Measurements from ENCODE around the gene WASF2.
"Not testable (repeated sequence)": the region's sequence is repeated elsewhere in the genome, so short reads cannot be mapped to it uniquely, and the experiment has no call there.

WASF2 gene

GRCh38 chr1:27418326-27419185 is 71.4 kb downstream of the WASF2 start:
- peak; percentile 85 for DNase-seq (ENCODE audit: low spot score)

DNA sequence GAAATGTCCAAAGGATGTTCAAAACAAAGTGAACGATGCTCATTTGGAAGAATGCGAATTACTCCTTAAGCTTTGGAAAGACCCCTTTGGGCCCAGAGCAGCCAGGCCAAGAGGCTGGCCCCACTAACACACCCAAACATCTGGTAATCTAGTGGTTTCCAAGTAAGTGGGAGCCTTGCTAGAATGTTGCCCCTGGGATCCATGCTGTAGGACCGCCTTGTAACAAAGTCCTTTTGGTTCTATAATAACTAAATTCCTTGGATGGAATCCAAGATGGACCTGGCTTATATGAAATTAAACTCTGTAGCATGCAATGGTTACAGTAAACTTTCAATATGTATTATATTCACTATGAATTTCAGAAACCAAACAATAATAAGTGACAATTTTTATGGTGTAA is 72.3 kb downstream of the WASF2 start:
- DNase-seq (ENCODE audit: low spot score) = no peak

- DNase-seq (ENCODE audit: low spot score) = peak; percentile 66
Measured at GRCh38 chr1:27416387-27417111, 73.4 kb downstream of the WASF2 start.

DNA sequence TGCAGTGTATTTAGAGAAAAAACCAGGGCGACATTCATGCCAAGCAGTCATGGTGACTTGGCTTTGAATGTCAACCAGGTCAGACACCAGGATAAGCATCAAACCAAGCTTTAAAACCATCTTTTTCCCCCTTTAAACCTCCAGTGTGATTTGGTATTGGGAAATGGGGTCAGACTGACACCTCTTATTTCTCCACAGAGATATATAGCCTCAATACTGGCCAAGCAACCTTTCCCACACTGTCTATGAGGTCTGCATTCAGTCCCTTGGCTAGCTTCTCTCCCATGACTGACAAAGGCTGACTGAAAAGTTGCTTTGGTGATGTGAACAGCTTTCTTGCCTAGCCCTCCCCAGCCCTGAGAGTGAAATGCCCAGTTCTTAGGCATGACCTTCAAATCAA is 75.9 kb downstream of the WASF2 start:
- DNase-seq (ENCODE audit: low spot score) = no peak

GRCh38 chr1:27413004-27413403 is 77.0 kb downstream of the WASF2 start:
- no peak for DNase-seq (ENCODE audit: low spot score)

DNA sequence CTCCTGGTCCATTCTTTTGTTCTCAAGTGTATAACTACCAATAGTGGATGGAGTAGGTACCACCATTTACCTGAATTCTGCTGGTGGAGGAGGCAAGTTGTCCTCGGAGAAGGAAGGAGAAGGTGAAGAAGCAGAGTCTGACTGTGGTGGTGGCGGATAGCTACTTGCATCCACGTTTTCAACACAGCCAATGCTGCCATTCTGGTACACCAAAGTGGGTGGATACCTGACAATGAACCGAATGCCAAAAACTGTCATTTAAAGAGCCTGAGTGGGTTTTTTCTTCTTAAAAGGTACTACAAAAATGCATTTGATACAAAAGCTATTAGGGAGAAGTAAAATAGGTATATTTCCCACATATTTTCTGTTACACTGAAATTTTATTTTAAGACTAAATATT is 77.5 kb downstream of the WASF2 start:
- no peak for DNase-seq (ENCODE audit: low spot score)

DNA sequence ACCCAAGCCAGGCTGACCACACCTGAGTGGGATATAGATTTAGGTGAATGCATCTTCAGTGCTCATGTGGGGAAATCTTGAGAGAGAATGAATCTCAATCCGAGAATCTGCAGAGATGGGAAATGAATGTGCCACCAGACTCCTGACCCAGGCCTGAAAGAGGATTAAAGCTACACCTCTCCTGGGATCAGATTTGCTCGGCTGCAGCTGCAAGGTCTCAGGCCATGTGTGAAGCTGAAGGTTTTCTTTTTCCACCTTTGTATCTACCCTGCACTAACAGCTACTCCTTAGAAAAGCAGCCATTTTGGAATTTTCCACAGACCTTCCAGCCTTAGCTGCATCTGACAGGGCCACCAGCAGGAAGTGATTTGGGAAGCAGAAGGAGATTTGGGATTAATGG is 79.3 kb downstream of the WASF2 start:
- DNase-seq (ENCODE audit: low spot score) = no peak

- DNase-seq (ENCODE audit: low spot score) = no peak
Measured at GRCh38 chr1:27409669-27410068, 80.3 kb downstream of the WASF2 start.

DNA sequence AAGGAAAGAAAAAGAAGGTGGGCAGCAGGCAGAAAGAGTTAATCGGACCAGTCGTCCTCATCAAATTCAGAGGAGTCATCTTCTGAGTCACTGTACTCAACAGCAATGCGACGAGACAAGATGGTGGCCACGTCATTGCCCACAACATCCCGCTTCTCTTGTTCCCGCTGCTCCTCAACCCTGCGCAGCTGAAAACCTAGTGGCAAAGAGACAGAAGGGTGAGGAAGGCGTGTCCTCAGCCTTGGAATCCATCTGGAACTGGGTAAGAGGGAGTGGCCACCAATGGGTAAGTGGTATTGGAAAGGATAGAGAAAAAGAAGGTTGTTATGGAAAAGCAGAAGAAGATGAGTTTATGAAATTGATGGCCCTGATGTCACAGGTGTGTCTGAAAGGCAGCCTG is 81.8 kb downstream of the WASF2 start:
- DNase-seq (ENCODE audit: low spot score) = no peak

GRCh38 chr1:27406791-27407190 is 83.2 kb downstream of the WASF2 start:
- DNase-seq (ENCODE audit: low spot score) = not testable (repeated sequence)

DNA sequence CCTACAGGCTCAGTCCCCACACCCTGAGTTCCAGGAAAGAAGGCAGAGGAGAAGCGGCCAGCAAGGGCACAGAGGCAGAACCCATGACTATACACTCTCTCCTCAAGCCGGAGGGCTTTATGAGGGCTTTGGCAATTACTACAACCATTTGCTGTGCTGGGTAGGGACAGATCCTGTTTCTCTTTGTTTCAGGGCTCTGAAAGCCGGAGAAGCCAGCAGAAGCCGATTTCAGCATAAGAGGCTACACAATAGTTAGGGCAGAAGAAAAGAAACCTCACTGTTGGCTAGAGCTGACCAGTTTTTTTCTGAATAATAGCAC is 83.6 kb downstream of the WASF2 start:
- no peak for DNase-seq (ENCODE audit: low spot score)

DNA sequence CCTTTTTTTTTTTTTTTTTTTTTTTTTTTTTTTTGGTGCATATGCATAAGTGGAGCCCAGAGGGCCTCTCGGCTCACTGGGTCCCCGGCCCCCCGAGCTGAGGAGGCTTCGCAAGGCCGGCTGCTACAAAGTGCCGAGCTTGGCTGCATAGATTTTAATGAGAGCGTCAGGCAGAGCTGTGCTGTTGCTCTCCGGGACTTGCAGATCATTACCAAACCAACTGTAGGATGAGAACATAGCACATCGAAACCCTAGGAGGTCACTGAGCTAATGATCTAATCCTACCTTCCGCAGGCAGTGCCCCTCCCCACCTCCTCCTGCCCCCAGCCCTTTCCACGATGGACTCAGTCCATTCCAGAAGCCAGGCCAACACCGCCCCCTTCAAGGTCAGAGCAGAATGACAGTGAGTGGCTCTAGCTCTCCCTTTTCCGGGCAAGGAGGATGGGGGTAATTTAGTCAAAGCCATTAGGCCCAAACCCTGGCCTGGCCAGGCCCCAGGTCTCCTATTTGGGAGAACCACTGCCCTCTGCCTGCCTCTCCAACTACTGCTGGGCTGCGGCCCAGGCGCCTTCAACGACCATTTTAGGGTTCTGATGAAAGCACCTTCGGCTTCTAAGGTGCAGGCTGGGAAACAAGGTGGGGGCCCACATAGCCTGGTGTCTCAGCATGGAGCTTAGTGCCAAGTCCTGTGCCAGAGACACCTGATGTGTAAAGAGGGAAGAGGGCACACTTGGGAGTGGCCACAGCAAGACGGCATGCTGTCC is 84.2 kb downstream of the WASF2 start:
- DNase-seq (ENCODE audit: low spot score) = not testable (repeated sequence)

- no peak for DNase-seq (ENCODE audit: low spot score)
Measured at GRCh38 chr1:27405074-27405473, 84.9 kb downstream of the WASF2 start.

DNA sequence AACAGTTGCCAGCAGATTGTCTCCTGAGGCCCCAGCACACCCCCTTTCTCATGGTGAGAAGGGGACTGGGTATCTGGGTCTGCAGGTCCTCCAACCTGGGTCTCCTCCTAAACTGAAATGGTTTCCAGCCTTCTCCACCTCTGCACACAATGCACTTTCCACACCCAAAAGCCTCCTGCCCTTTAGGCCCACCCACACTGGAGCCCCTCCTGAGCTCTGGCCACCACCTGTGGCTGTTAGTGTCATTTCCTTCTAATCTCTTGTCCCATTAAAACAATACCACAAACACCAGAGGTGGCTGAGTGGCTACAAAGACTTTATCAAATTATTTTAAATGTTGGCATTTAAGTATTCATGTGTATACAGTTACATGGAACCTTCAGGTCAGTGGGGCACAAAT is 86.0 kb downstream of the WASF2 start:
- DNase-seq (ENCODE audit: low spot score) = no peak

DNA sequence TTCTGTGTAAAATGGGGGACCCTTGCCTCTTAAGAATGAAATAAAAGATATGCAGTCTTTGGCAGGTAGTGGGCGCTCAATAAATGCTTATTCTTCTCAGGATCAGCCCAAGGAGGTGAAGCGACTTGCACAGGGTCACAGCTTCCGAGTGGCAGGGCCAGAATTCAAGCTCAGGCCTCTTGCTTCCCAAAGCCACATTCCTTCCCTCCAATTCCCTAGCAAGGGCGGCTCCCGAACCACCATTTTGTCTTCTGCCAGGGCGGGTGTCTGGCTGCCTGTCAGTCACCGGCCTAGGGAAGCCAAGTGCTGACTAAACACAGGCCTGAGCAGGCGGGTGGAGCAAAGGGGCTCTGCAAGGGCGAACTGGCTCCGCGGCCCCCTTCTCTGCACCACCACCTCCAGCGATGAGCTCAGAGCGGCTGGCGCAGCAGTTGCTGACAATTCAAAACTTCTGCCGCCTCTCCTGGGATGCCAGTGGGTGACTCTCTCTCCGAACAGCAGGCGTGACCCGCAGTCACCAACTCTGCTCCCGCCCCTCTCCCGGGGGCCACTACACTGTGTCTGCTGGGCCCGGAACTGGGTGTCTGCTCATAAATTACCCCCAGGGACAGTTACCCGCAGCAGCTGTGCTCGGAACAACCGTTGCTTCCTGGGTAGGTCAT is 86.8 kb downstream of the WASF2 start:
- DNase-seq (ENCODE audit: low spot score) = no peak

DNA sequence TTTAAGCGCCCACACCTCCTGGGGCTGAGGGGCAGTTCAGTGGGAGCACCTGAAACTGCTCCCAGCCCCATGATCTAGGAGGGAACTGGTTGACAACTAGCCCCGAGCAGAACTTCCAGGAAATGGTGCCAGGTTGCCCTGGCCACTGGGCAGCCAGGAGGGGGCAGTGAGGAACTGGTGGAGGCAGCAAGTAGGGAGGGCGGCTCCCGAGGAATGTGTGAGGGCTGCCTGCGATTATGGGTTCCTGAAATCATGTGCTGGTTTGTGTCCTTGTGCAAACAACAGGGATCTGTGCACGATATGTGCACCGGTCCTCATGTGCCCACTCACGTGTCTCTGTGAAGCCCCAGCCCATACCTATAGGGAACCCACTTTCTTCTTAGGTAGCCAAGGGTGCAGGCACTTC is 87.6 kb downstream of the WASF2 start:
- peak; percentile 84 for DNase-seq (ENCODE audit: low spot score)

- no peak for DNase-seq (ENCODE audit: low spot score)
Measured at GRCh38 chr1:27400963-27401341, 89.0 kb downstream of the WASF2 start.

GRCh38 chr1:27400082-27400962 is 89.6 kb downstream of the WASF2 start:
- DNase-seq (ENCODE audit: low spot score) = no peak

DNA sequence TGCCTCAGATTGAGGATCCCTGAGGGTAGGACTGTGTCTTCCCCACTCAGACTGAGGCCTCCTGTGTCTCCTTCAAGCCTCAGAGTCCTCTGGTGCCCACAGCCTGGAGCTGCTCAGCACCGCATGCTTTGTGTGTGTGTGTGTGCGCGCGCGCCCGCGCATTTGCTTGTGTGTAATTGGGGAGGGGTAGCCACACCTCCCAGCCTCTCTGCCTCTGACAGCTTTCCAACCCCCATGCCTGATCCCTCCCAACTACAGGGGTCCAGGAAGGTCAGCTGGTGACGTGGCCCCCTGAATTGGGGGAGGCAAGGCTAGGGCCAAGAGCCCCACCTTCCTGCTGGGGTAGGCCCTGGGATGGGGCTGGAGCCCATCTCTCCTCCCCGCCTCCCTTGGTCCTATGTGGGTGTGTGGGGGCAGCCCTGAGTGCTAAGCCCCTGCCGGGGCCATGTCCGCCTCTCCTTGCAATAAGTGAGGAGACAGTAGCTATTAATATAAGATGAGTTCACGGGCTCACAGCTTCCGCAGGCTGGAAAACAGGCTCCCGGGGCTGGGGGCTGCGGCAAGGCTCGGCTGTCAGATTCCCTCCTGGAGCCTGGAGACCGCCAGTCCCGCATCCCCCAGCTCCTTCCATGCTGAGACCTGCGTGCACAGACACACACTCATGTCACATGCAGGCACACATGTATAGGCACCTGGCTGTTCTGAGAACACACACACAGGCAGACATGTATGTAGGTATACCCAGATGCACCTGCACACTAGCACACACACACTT is 90.5 kb downstream of the WASF2 start:
- DNase-seq (ENCODE audit: low spot score) = no peak

- DNase-seq (ENCODE audit: low spot score) = no peak
Measured at GRCh38 chr1:27398405-27399149, 91.4 kb downstream of the WASF2 start.

Measured in Ammon's horn (tissue), 1 donor.